Esophagus muscularis mucosa (tissue), 4 donors: ENCODE results near the gene DPYSL3. TPM values are rescaled to one million over a fixed set of nuclear protein-coding genes. Genes with fewer than 3 reads are reported as not detected.

Experiments used
- DNase-seq: peaks from one replicate; pipeline ENCODE4 v3.0.0-alpha.2; 2017; ENCODE audit errors: extremely low spot score
- H3K27ac ChIP-seq, 4 donors: fragments of 200-600 bp; sonication (generic); replicated peaks in 1 of 4; 1 replicate in 3 of 4; 2 replicates in 1 of 4; pipeline ENCODE4 v1.5.1; 2016 to 2019; ENCODE audit warnings: mild to moderate bottlenecking in 1 of 4
- H3K27me3 ChIP-seq, 4 donors: fragments of 200-600 bp; sonication (generic); one replicate each; pipeline versions ENCODE4 v1.5.1 to v1.6.0; 2016 to 2019
- H3K36me3 ChIP-seq, 4 donors: fragments of 200-600 bp; sonication (generic); one replicate each; pipeline ENCODE4 v1.5.1; 2016 to 2019
- H3K4me1 ChIP-seq, 4 donors: fragments of 200-600 bp; sonication (generic); one replicate each; pipeline ENCODE4 v1.5.1; 2016 to 2019
- H3K4me3 ChIP-seq, 4 donors: fragments of 200-600 bp; sonication (generic); 1 replicate in 2 of 4; 2 replicates in 2 of 4; pipeline ENCODE4 v1.5.1; 2016 to 2019; ENCODE audit warnings: mild to moderate bottlenecking in 4 of 4, moderate library complexity in 1 of 4
- H3K9me3 ChIP-seq, 4 donors: fragments of 200-600 bp; sonication (generic); 1 replicate in 3 of 4; 2 replicates in 1 of 4; pipeline ENCODE4 v1.5.1; 2016 to 2019
- CTCF ChIP-seq, 3 experiments: fragments of 200-600 bp in 2 of 3; fragments of 450-650 bp in 1 of 3; sonication (generic) in 2 of 3; IDR thresholded peaks; one replicate each; pipeline ENCODE4 v1.5.1; 2017 to 2019; ENCODE audit warnings: antibody characterized with exemption in 3 of 3, mild to moderate bottlenecking in 2 of 3, moderate library complexity in 1 of 3
- EP300 ChIP-seq: sonication (generic); formaldehyde crosslinking; IDR thresholded peaks from one replicate; pipeline ENCODE4 v1.6.1; 2017; ENCODE audit warnings: antibody characterized with exemption
- POLR2A ChIP-seq: fragments of 450-650 bp; IDR thresholded peaks from one replicate; pipeline ENCODE4 v1.6.1; 2017; ENCODE audit warnings: antibody characterized with exemption, moderate library complexity, mild to moderate bottlenecking, low read depth
- POLR2AphosphoS5 ChIP-seq, 2 donors: sonication (generic); formaldehyde crosslinking; IDR thresholded peaks; one replicate each; pipeline ENCODE4 v1.6.1; 2017; ENCODE audit warnings: antibody characterized with exemption in 2 of 2
- WGBS: methylation state at CpG from one replicate; pipeline ENCODE4 v1.1.5; 2018; 5-methylcytosine and 5-hydroxymethylcytosine counted together
- intact Hi-C: fragments of 100-400 bp; cut with DNase I; formaldehyde crosslinking; loops from one replicate; pipeline ENCODE4 v1.15.1; 2023
- total RNA-seq, 4 donors: library from RNA; depleted of rRNA; stranded (reverse); fragments of >200 nt; gene quantifications; one replicate each; pipeline versions ENCODE4 v1.1.0 to v1.2.1, GENCODE V29; 2016

DPYSL3 gene
- total RNA-seq, 4 donors from 2014 or later = 295 to 449 (median 378) TPM

GRCh38 chr5:147348046-147348445, 161.8 kb downstream of the DPYSL3 start:
- WGBS = 85% methylated on average over 2 of the region's 2 CpGs

GRCh38 chr5:147346006-147346561, 163.8 kb downstream of the DPYSL3 start:
- 82% methylated on average over 5 of the region's 5 CpGs for WGBS
- Histone ChIP-seq H3K9me3 (no peaks in the 10 kb centered on the region), H3K4me1 (no peaks in the 10 kb centered on the region), H3K27ac (no peak overlapping the region), H3K36me3 (no peaks in the 10 kb centered on the region), H3K27me3 (peaks cover 0 to 4% (median 0%) of the 10 kb centered on the region in 4 donors), H3K4me3 (no peak overlapping the region)
- DNase-seq = no peak
- TF ChIP-seq EP300 (no peak), CTCF (IDR thresholded peaks at IDR 0.05) (no peak), POLR2AphosphoS5 (IDR thresholded peaks at IDR 0.05) (no peak), POLR2A (no peak)
- intact Hi-C loops = no loop called here

More at GRCh38 chr5:147348046-147348445, 161.8 kb downstream of the DPYSL3 start:
- TF ChIP-seq POLR2AphosphoS5 (IDR thresholded peaks at IDR 0.05) (no peak), CTCF (IDR thresholded peaks at IDR 0.05) (no peak), POLR2A (no peak), EP300 (no peak)
- Histone ChIP-seq H3K36me3 (no peaks in the 10 kb centered on the region), H3K4me3 (no peak overlapping the region), H3K4me1 (no peaks in the 10 kb centered on the region), H3K9me3 (no peaks in the 10 kb centered on the region), H3K27ac (no peak overlapping the region), H3K27me3 (peaks cover 0 to 6% (median 0%) of the 10 kb centered on the region in 4 donors)
- DNase-seq = no peak
- intact Hi-C loops = no loop called here

GRCh38 chr5:147344861-147345260, 165.0 kb downstream of the DPYSL3 start:
- WGBS = 15% methylated on average over 1 of the region's 1 CpG
- intact Hi-C loops = no loop called here
- TF ChIP-seq POLR2A (no peak), POLR2AphosphoS5 (IDR thresholded peaks at IDR 0.05) (no peak), EP300 (no peak), CTCF (IDR thresholded peaks at IDR 0.05) (no peak)
- no peaks in the 10 kb centered on the region for H3K4me1 ChIP-seq
- H3K27me3 ChIP-seq = no peaks in the 10 kb centered on the region
- no peak overlapping the region for H3K4me3 ChIP-seq
- no peak for DNase-seq
- H3K27ac ChIP-seq = no peak overlapping the region
- H3K9me3 ChIP-seq = no peaks in the 10 kb centered on the region
- no peaks in the 10 kb centered on the region for H3K36me3 ChIP-seq

- no peak overlapping the region for H3K27ac ChIP-seq
- no peak overlapping the region for H3K4me3 ChIP-seq
- intact Hi-C loops = no loop called here
- H3K4me1 ChIP-seq = no peaks in the 10 kb centered on the region
- TF ChIP-seq EP300 (no peak), POLR2AphosphoS5 (IDR thresholded peaks at IDR 0.05) (no peak), POLR2A (no peak), CTCF (IDR thresholded peaks at IDR 0.05) (no peak)
- H3K27me3 ChIP-seq = no peaks in the 10 kb centered on the region
- H3K36me3 ChIP-seq = no peaks in the 10 kb centered on the region
- DNase-seq = no peak
- peaks cover 0 to 5% (median 0%) of the 10 kb centered on the region in 4 donors for H3K9me3 ChIP-seq
Observed at GRCh38 chr5:147341345-147341744, 168.5 kb downstream of the DPYSL3 start.

GRCh38 chr5:147340941-147341340, 168.9 kb downstream of the DPYSL3 start:
- intact Hi-C loops = no loop called here
- no peaks in the 10 kb centered on the region for H3K36me3 ChIP-seq
- no peaks in the 10 kb centered on the region for H3K27me3 ChIP-seq
- H3K4me3 ChIP-seq = no peak overlapping the region
- no peaks in the 10 kb centered on the region for H3K4me1 ChIP-seq
- no peak overlapping the region for H3K27ac ChIP-seq
- no peak for DNase-seq
- peaks cover 0 to 5% (median 0%) of the 10 kb centered on the region in 4 donors for H3K9me3 ChIP-seq
- TF ChIP-seq POLR2A (no peak), CTCF (IDR thresholded peaks at IDR 0.05) (no peak), POLR2AphosphoS5 (IDR thresholded peaks at IDR 0.05) (no peak), EP300 (no peak)
- 81% methylated on average over 1 of the region's 1 CpG for WGBS
